COR-L47 (cell line): Measurements from ENCODE around the gene AADACL3.
"Not testable (repeated sequence)": the region's sequence is repeated elsewhere in the genome, so short reads cannot be mapped to it uniquely, and the experiment has no call there.

ENCODE experiments used
- DNase-seq: peaks from one replicate; lab custom pipeline; 2025; lab: John Stamatoyannopoulos, UW

The AADACL3 gene

GRCh38 chr1:12714710-12715475, 1.0 kb upstream of the AADACL3 start:
- no peak for DNase-seq

GRCh38 chr1:12717301-12717838, 1.5 kb downstream of the AADACL3 start:
- DNase-seq, result no peak

- no peak for DNase-seq
Observed at GRCh38 chr1:12722626-12723025, 6.7 kb downstream of the AADACL3 start.

- no peak for DNase-seq
Observed at GRCh38 chr1:12728391-12728790, 12.5 kb downstream of the AADACL3 start.

- no peak for DNase-seq
Observed at GRCh38 chr1:12730156-12730555, 14.2 kb downstream of the AADACL3 start.

- not testable (repeated sequence) for DNase-seq
Observed at GRCh38 chr1:12731084-12731483, 15.2 kb downstream of the AADACL3 start.

- no peak for DNase-seq
Observed at GRCh38 chr1:12734651-12735050, 18.7 kb downstream of the AADACL3 start.

GRCh38 chr1:12738934-12739333, 23.0 kb downstream of the AADACL3 start:
- no peak for DNase-seq

GRCh38 chr1:12739613-12740012, 23.7 kb downstream of the AADACL3 start:
- no peak for DNase-seq

- no peak for DNase-seq
Observed at GRCh38 chr1:12741946-12742345, 26.0 kb downstream of the AADACL3 start.

GRCh38 chr1:12745126-12745991, 29.4 kb downstream of the AADACL3 start:
- no peak for DNase-seq

GRCh38 chr1:12745992-12746323, 30.0 kb downstream of the AADACL3 start, which contains the start of gene CFAP107:
Gene CFAP107 (plus strand): TSS chr1:12746200. CDS start chr1:12746431, 231 bp downstream.
- DNase-seq, result no peak

GRCh38 chr1:12748778-12749355, 33.0 kb downstream of the AADACL3 start:
- DNase-seq, result no peak

- DNase-seq, result no peak
Observed at GRCh38 chr1:12754738-12755137, 38.8 kb downstream of the AADACL3 start.

GRCh38 chr1:12756273-12756672, 40.4 kb downstream of the AADACL3 start:
- no peak for DNase-seq

- DNase-seq, result no peak
Observed at GRCh38 chr1:12756768-12757413, 41.0 kb downstream of the AADACL3 start.

- no peak for DNase-seq
Observed at GRCh38 chr1:12757836-12758235, 41.9 kb downstream of the AADACL3 start.

- DNase-seq, result no peak
Observed at GRCh38 chr1:12760256-12760795, 44.4 kb downstream of the AADACL3 start.

GRCh38 chr1:12761781-12762180, 45.9 kb downstream of the AADACL3 start:
- DNase-seq, result no peak

- no peak for DNase-seq
Observed at GRCh38 chr1:12762766-12763165, 46.9 kb downstream of the AADACL3 start.

GRCh38 chr1:12763479-12763878, 47.6 kb downstream of the AADACL3 start:
- no peak for DNase-seq

GRCh38 chr1:12764016-12764415, 48.1 kb downstream of the AADACL3 start:
- no peak for DNase-seq
